Renal pelvis (tissue), 4 donors: ENCODE data around the gene SNED1. TPM values are rescaled to one million over a fixed set of nuclear protein-coding genes. Genes with fewer than 3 reads are reported as not detected.

Experiments
- DNase-seq: peaks from one replicate; pipeline ENCODE4 v3.0.0-alpha.2; 2013
- polyA plus RNA-seq, 3 donors: library from polyadenylated mRNA; unstranded; fragments of 120-200 nt; gene quantifications; one replicate each; pipeline ENCODE4 v1.2.1, GENCODE V29; 2013; ENCODE audit not compliant: insufficient read length in 3 of 3

SNED1 gene
- polyA plus RNA-seq, 3 donors, result 7.6 to 11.0 (median 10.6) TPM

- no peak for DNase-seq
Observed at GRCh38 chr2:241003830-241004564, 5.6 kb downstream of the SNED1 start.

GRCh38 chr2:241005569-241005968, 7.2 kb downstream of the SNED1 start:
- no peak for DNase-seq

- DNase-seq, result no peak
Observed at GRCh38 chr2:241006412-241006811, 8.0 kb downstream of the SNED1 start.

DNA sequence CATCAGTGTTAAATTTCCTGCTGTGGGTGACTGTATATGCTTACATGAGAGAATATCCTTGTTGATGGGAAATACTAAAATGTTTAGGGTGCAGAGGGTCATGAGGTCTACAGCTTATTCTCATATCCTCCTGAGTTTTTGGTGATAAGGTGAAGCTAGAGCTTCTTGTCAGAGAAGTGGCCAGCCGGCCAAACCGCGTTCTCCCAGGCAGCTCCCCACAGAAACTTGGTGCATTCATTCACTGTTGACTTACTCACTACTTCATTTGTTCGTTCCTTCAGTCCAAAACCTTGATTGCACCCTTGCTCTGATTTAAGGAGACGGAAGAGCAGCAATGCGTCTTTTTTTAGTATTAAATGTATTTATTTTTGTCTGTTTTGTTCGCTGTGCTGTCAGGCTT, 8.7 kb downstream of the SNED1 start:
- no peak for DNase-seq

DNA sequence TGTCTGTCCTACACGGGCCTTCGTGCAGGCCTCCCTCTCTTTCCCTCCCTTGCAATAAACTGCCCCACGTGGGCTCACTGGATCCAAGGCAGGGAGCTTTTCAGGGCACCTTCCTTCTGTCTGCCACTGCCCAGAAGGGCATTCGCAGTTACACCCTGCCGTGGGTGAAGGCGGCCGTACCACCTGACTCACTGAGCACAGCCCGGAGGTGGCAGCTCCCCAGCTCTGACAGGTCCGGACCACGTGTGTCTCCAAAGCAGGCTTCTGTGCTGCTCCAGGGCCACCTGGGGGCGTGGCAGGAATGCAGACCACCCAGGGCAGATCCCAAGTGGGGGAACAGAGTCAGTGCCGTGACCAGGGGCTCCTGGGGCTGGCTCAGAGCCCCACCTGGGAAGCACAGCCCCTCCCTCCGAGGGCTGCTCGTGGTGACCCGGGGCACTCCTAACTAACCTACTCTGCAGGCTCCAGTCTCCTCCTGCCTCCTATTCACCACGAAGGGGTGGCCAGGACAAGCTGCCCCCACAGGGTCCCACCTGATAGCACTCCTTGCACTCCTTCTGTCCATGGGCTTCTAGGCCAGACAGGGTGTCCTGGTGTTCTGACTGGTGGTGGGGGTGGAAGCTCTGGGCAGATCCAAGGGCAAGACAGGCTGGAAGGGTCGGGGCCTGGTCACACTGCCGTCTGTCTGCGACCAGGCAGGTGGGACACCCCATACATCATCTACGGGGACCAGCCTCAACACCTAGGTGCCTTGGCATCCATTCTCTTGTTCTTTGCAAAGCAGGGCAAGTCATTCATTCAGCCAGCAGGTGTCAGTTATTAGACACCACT, 9.7 kb downstream of the SNED1 start:
- no peak for DNase-seq

GRCh38 chr2:241008711-241009121, 10.3 kb downstream of the SNED1 start:
- DNase-seq, result no peak

GRCh38 chr2:241009191-241009590, 10.8 kb downstream of the SNED1 start:
- DNase-seq, result no peak

DNA sequence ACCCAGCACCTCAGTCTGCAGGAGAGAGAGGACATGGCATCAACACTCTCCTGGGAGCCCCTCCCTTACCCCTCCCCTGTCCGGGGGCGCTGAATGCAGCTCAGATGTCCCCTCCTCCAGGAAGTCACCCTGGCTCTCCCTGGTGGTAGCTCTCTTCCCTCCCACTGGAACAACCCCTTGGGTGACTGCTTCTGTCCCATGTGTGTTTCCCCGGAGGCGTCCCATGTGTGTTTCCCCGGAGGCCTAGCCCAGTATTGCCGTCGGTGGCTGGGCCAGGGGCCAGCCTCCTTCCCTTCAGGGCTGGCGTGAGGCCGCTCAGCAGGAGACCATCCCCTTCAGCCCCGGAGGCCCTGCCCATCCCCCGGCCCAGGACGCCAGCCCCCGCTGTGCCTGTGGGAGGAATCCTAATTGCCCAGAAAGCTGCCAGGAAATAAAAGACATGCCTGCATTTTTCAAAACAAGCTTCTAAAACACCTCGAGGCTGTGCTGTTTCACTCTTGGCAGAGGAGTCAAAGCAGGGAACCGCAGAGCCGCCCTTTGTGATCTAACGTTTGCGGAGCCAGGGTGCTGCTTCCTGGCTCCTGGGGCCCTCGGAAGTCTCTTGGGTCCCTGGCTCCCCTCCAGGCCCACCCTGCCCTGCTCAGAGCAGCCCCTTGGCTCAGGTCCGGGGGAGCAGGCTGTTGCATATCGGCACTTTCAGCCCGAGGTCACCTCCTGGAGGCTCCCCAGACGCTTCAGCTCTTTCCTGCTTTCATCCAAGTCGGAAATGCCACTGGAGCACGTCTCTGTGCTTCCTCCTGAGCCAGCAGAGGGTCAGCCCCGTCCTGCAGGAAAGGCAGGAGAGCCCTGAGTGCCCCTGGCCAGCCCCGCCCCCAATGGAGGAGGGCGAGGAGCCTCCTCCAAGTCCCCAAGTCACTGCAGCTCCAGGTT, 11.4 kb downstream of the SNED1 start:
- peak; percentile 52 for DNase-seq

GRCh38 chr2:241010531-241011295, 12.3 kb downstream of the SNED1 start:
- no peak for DNase-seq

- DNase-seq, result no peak
Observed at GRCh38 chr2:241011296-241011600, 12.8 kb downstream of the SNED1 start.

GRCh38 chr2:241011751-241012510, 13.5 kb downstream of the SNED1 start:
- no peak for DNase-seq

GRCh38 chr2:241014224-241014623, 15.8 kb downstream of the SNED1 start:
- DNase-seq, result no peak

GRCh38 chr2:241014764-241015163, 16.3 kb downstream of the SNED1 start:
- DNase-seq, result no peak

GRCh38 chr2:241015439-241015838, 17.0 kb downstream of the SNED1 start:
- no peak for DNase-seq

DNA sequence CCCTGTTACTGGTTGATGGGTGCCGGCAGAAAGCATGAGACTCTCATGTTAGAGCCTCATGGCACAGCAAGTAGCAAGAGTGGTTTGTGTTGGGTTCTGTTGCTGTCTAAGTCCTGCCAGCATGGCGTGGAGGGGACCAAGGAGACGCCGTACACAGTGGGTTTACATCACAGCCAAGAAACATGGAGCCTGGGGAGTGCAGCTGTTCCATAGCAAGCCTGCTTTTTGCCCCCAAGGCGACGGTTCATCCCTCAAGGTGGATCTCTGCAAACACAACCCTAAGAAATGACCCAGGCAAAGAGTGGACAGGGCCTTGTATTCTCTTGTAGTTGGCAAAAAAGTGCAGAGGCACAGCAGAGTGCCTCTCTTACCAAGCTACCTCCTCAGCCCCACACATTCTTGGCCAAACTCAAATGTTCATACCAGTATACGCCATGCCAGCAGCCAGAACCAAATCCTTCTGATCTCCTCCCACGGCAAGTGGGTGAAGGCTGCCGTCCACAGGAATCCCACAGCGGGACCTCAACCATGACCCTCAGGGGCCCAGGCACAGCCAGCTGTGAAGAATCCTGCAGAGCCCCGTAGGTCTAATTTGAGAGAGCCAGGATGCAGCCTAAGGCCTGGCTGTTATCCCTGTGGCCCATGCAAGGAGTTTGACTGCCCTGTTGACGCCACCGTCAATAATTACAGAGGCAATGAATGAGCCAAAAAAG, 19.0 kb downstream of the SNED1 start:
- no peak for DNase-seq

DNA sequence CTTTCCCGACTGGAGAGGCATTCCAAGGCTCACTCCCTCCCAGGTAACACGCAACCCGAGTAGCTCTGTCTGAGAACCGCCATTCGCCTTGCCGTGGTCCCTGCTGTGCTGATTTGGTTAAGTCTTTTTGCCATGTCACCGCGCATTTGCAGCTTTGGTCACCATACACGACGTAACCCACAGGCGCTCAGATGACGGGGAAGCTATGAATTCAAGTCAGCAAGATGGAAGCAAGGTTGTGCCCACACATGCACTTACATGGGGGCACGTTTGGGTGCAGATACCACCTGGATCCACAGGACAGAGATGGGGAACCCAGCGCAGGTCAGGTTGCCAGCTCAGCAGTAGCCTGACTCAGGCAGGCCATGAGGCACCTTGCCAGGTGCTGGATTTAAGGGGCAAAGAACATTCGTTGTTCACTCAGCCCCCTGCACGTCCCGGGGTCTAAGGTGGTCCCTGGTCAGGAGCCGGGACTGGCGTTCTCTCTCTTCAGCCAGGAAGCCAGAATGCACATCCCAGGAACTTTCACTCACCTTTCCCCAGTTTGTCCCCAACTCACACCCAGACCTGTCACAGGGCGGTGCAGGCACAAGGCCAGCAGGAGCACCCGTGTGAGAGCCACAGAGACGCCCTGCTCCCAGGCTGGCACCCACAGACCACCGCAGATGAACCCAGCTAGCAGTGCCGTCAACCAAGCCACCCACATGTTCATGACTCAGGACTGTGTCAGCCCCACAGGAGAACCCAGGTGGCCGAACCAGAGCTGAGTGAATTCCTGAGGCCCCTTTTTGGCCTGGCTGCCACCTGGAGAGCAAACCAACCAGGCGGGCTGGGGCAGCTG, 19.9 kb downstream of the SNED1 start:
- DNase-seq, result no peak

DNA sequence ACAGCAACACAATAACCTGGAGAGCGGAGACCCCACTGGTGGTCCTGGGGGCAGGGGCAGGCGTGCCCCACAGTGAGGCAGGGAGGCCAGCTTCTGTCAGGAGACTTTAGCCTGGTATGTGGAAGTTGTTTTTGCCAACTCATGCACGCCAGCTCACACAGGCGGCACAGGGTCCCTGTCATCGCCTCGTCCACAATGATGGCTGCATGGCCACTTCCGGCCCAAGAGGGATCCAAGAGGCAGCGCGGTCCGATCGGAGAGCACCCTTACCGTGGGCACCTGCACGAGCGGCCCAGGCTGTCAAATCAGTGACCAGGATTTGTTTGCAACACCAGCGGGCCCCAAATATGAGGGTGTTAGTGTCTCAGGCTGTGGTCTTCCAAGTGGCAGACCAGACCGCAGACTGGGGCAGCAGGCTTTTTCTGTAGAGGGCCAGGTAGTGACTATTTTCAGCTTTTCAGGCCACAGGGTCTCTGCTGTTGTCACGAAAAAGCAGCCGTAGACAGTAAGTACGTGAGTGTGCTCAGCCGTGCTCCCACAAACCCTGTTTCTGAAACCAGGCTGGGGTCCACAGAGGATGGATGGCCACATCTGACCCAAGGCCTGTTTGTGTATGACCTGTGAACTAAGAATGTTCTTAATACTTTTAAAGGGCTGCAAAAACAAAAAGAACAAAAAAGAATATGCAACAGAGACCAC, 21.2 kb downstream of the SNED1 start:
- no peak for DNase-seq

DNA sequence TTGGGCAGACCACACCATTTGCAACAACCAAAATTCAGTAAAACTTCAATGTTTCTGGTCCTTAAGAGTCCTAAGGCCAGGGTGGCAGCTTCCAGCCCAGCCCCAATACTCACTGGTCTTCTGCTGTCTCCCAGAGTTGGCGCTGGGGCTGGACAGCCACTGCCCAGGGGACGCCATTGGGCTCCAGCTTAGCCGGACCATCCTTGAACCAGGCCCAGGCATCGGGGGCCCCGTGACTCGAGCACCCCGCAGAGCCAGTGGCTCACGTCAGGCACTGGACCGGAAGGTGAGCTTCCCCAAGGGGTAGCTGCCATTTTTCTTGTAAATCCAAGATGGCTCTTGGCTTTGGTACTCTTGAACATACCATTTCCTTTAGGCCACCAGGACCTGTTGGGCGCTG, 21.8 kb downstream of the SNED1 start:
- no peak for DNase-seq
